Measurements from ENCODE around the gene PDCD1.
"Not testable (repeated sequence)": the region's sequence is repeated elsewhere in the genome, so short reads cannot be mapped to it uniquely, and the experiment has no call there.

PDCD1 gene

GRCh38 chr2:241841181-241842066 is 17.3 kb downstream of the PDCD1 start:
- Histone ChIP-seq H3K9me3 (no peaks in the 10 kb centered on the region), H3K36me3 (replicated peaks) (no peaks in the 10 kb centered on the region), H3K4me3 (no peak overlapping the region), H3K27me3 (ENCODE audit: low read depth) (no peaks in the 10 kb centered on the region), H3K4me1 (0 out of 2 replicates have a peak, but pooled peaks cover 2% of the 10 kb centered on the region)
- in situ Hi-C loops (cut with MboI; ENCODE audit: low sequenced_read_pairs): no loop called here
- DNase-seq (ENCODE audit: low spot score in 2 of 2): no peak

GRCh38 chr2:241837197-241837965 is 21.3 kb downstream of the PDCD1 start:
- in situ Hi-C loops (cut with MboI; ENCODE audit: low sequenced_read_pairs): no loop called here

GRCh38 chr2:241836292-241836691 is 22.4 kb downstream of the PDCD1 start:
- no peaks in the 10 kb centered on the region for H3K27me3 ChIP-seq (ENCODE audit: low read depth)
- DNase-seq (ENCODE audit: low spot score in 2 of 2): no peak
- H3K9me3 ChIP-seq: no peaks in the 10 kb centered on the region
- H3K4me3 ChIP-seq: no peak overlapping the region
- H3K4me1 ChIP-seq: peaks cover 6% of the 10 kb centered on the region
- H3K36me3 ChIP-seq (replicated peaks): no peaks in the 10 kb centered on the region
- in situ Hi-C loops (cut with MboI; ENCODE audit: low sequenced_read_pairs): no loop called here

More at GRCh38 chr2:241837197-241837965, 21.3 kb downstream of the PDCD1 start:
- DNase-seq (ENCODE audit: low spot score in 2 of 2): no peak
- H3K4me1 ChIP-seq: peaks cover 6% of the 10 kb centered on the region
- no peaks in the 10 kb centered on the region for H3K36me3 ChIP-seq (replicated peaks)
- no peaks in the 10 kb centered on the region for H3K9me3 ChIP-seq
- no peak overlapping the region for H3K4me3 ChIP-seq
- H3K27me3 ChIP-seq (ENCODE audit: low read depth): no peaks in the 10 kb centered on the region

GRCh38 chr2:241835611-241836010 is 23.1 kb downstream of the PDCD1 start:
- H3K27me3 ChIP-seq (ENCODE audit: low read depth): no peaks in the 10 kb centered on the region
- peaks cover 6% of the 10 kb centered on the region for H3K4me1 ChIP-seq
- DNase-seq (ENCODE audit: low spot score in 2 of 2): no peak
- no peaks in the 10 kb centered on the region for H3K9me3 ChIP-seq
- no peak overlapping the region for H3K4me3 ChIP-seq
- H3K36me3 ChIP-seq (replicated peaks): no peaks in the 10 kb centered on the region
- in situ Hi-C loops (cut with MboI; ENCODE audit: low sequenced_read_pairs): no loop called here

- Histone ChIP-seq H3K4me1 (peaks cover 6% of the 10 kb centered on the region), H3K27me3 (ENCODE audit: low read depth) (no peaks in the 10 kb centered on the region), H3K36me3 (replicated peaks) (no peaks in the 10 kb centered on the region), H3K9me3 (no peaks in the 10 kb centered on the region), H3K4me3 (no peak overlapping the region)
- in situ Hi-C loops (cut with MboI; ENCODE audit: low sequenced_read_pairs): no loop called here
- DNase-seq (ENCODE audit: low spot score in 2 of 2): no peak
Measured at GRCh38 chr2:241834527-241835210, 24.0 kb downstream of the PDCD1 start.

- in situ Hi-C loops (cut with MboI; ENCODE audit: low sequenced_read_pairs); H3K4me3 ChIP-seq; H3K27me3 ChIP-seq (ENCODE audit: low read depth); H3K4me1 ChIP-seq; H3K36me3 ChIP-seq (replicated peaks); DNase-seq (ENCODE audit: low spot score in 2 of 2); H3K9me3 ChIP-seq: not testable (repeated sequence)
Measured at GRCh38 chr2:241833756-241834526, 24.8 kb downstream of the PDCD1 start.

- peak in 1 of 2 experiments; percentile 8 for DNase-seq (ENCODE audit: low spot score in 2 of 2)
- no peaks in the 10 kb centered on the region for H3K9me3 ChIP-seq
- no peak overlapping the region for H3K4me3 ChIP-seq
- H3K27me3 ChIP-seq (ENCODE audit: low read depth): no peaks in the 10 kb centered on the region
- peaks cover 6% of the 10 kb centered on the region for H3K4me1 ChIP-seq
- in situ Hi-C loops (cut with MboI; ENCODE audit: low sequenced_read_pairs): no loop called here
- no peaks in the 10 kb centered on the region for H3K36me3 ChIP-seq (replicated peaks)
Measured at GRCh38 chr2:241833101-241833663, 25.5 kb downstream of the PDCD1 start.

- no peak for DNase-seq (ENCODE audit: low spot score in 2 of 2)
- Histone ChIP-seq H3K4me3 (no peak overlapping the region), H3K9me3 (peaks cover 8% of the 10 kb centered on the region), H3K27me3 (ENCODE audit: low read depth) (no peaks in the 10 kb centered on the region), H3K4me1 (no peaks in the 10 kb centered on the region), H3K36me3 (replicated peaks) (no peaks in the 10 kb centered on the region)
- in situ Hi-C loops (cut with MboI; ENCODE audit: low sequenced_read_pairs): no loop called here
Measured at GRCh38 chr2:241827394-241827793, 31.3 kb downstream of the PDCD1 start.

- H3K4me3 ChIP-seq; DNase-seq (ENCODE audit: low spot score in 2 of 2); H3K9me3 ChIP-seq; H3K27me3 ChIP-seq (ENCODE audit: low read depth); in situ Hi-C loops (cut with MboI; ENCODE audit: low sequenced_read_pairs); H3K4me1 ChIP-seq; H3K36me3 ChIP-seq (replicated peaks): not testable (repeated sequence)
Measured at GRCh38 chr2:241823531-241824437, 34.9 kb downstream of the PDCD1 start.

- Histone ChIP-seq H3K27me3 (ENCODE audit: low read depth) (no peaks in the 10 kb centered on the region), H3K4me1 (no peaks in the 10 kb centered on the region), H3K9me3 (peaks cover 4% of the 10 kb centered on the region), H3K4me3 (no peak overlapping the region), H3K36me3 (replicated peaks) (no peaks in the 10 kb centered on the region)
- DNase-seq (ENCODE audit: low spot score in 2 of 2): no peak
- in situ Hi-C loops (cut with MboI; ENCODE audit: low sequenced_read_pairs): no loop called here
Measured at GRCh38 chr2:241822264-241822623, 36.5 kb downstream of the PDCD1 start.

GRCh38 chr2:241821460-241822263 is 37.0 kb downstream of the PDCD1 start:
- no peaks in the 10 kb centered on the region for H3K4me1 ChIP-seq
- in situ Hi-C loops (cut with MboI; ENCODE audit: low sequenced_read_pairs): no loop called here
- DNase-seq (ENCODE audit: low spot score in 2 of 2): no peak

More at GRCh38 chr2:241821460-241822263, 37.0 kb downstream of the PDCD1 start:
- 0 out of 2 replicates have a peak, but pooled peaks cover under 1% of the 10 kb centered on the region for H3K9me3 ChIP-seq
- no peaks in the 10 kb centered on the region for H3K27me3 ChIP-seq (ENCODE audit: low read depth)
- no peaks in the 10 kb centered on the region for H3K36me3 ChIP-seq (replicated peaks)
- H3K4me3 ChIP-seq: no peak overlapping the region

Measured in HAP-1 (cell line).